Ovary (tissue), 9 donors: ENCODE measurements around the gene ELP4. TPM values are rescaled to one million over a fixed set of nuclear protein-coding genes. Genes with fewer than 3 reads are reported as not detected.

Experiments
- DNase-seq, 5 donors: peaks; one replicate each; pipeline ENCODE4 v3.0.0-alpha.2; 2019 to 2020
- H3K27ac ChIP-seq, 2 donors: fragments of 200-600 bp; one replicate each; pipeline versions ENCODE4 v1.5.1 to v1.8.0; 2019 to 2022
- H3K27me3 ChIP-seq: fragments of 200-600 bp; one replicate; pipeline ENCODE4 v1.8.0; 2022
- H3K36me3 ChIP-seq: fragments of 200-600 bp; sonication (generic); one replicate; pipeline ENCODE4 v1.5.1; 2019
- H3K4me1 ChIP-seq: one replicate; pipeline ENCODE4 v1.8.1; 2013; ENCODE audit warnings: mild to moderate bottlenecking, moderate library complexity; ENCODE audit not compliant: insufficient read depth
- H3K4me3 ChIP-seq: fragments of 200-600 bp; sonication (generic); one replicate; pipeline ENCODE4 v1.5.1; 2017
- H3K9me3 ChIP-seq, 2 donors: fragments of 200-600 bp in 1 of 2; sonication (generic) in 1 of 2; one replicate each; pipeline versions ENCODE4 v1.5.1 to v1.8.1; 2013 to 2019; ENCODE audit warnings: mild to moderate bottlenecking in 1 of 2, moderate library complexity in 1 of 2
- EP300 ChIP-seq: sonication (generic); formaldehyde crosslinking; IDR thresholded peaks from one replicate; pipeline ENCODE4 v1.6.1; 2017; ENCODE audit warnings: antibody characterized with exemption
- POLR2A ChIP-seq: fragments of 450-650 bp; IDR thresholded peaks from one replicate; pipeline ENCODE4 v1.6.1; 2017; ENCODE audit warnings: antibody characterized with exemption, mild to moderate bottlenecking, moderate library complexity
- WGBS, 3 donors: extraction: QIAGEN DNeasy Blood & Tissue Kit in 1 of 3; methylation state at CpG; one replicate each; pipeline versions ENCODE4 v1.1.5 to v1.1.7; 2013 to 2017; 5-methylcytosine and 5-hydroxymethylcytosine counted together
- intact Hi-C, 4 donors: fragments of 100-400 bp; cut with DNase I; formaldehyde crosslinking; loops; one replicate each; pipeline versions ENCODE4 v1.11.0 to v1.15.1; 2022 to 2023
- polyA plus RNA-seq, 2 donors: library from polyadenylated mRNA; stranded (reverse); fragments of 200-250 nt in 1 of 2; fragments of 350-450 nt in 1 of 2; fragmentation: Illumina TruSeq in 1 of 2; extraction: RNeasy Lipid Tissue Mini Kit (QIAGEN cat#74804) in 1 of 2; gene quantifications; one replicate each; pipeline ENCODE4 v1.2.3, GENCODE V29; 2013 to 2014
- total RNA-seq, 7 donors: library from RNA; depleted of rRNA in 2 of 7; stranded (reverse); fragments of >200 nt in 2 of 7; fragmentation: NEBNext Ultra II Directional in 3 of 7; extraction: Animal tissue kit (Norgen Biotek cat#: 25700) in 3 of 7; gene quantifications; one replicate each; pipeline versions ENCODE4 v1.1.0 to v1.2.4, GENCODE V29; 2016 to 2023
- TF ChIP-seq, protein P1 (sequence below), 3 donors: fragments of 450-650 bp in 2 of 3; fragments of 200-600 bp in 1 of 3; IDR thresholded peaks; one replicate each; pipeline versions ENCODE4 v1.5.1 to v1.8.0; 2016 to 2022; ENCODE audit warnings: antibody characterized with exemption in 3 of 3, mild to moderate bottlenecking in 1 of 3
- donor health status: DM: no; HTN: no; CAD: no; lungs with moderate emphysema.
- donor health status: DM: no; HTN: no; CAD: no.
- donor health status: Bipolar disorder and iron deficiency.
- donor health status: DM: yes; HTN: yes; CAD: no.
- donor health status: DM: no; HTN: no; CAD: no.
- donor health status: DM: yes; HTN: yes; CAD: no.

Gene ELP4
- total and polyA plus RNA-seq, 9 donors: 9.7 to 25.8 (median 13.8) TPM

- H3K36me3 ChIP-seq: no peaks in the 10 kb centered on the region
- intact Hi-C loops: no loop called here
- H3K27ac ChIP-seq: no peak overlapping the region
- H3K4me1 ChIP-seq: no peaks in the 10 kb centered on the region
- no peak overlapping the region for H3K4me3 ChIP-seq
- no peak for DNase-seq
- no peaks in the 10 kb centered on the region for H3K27me3 ChIP-seq
- no peaks in the 10 kb centered on the region for H3K9me3 ChIP-seq
- TF ChIP-seq EP300 (no peak), POLR2A (no peak)
- TF ChIP-seq, protein P1, sequence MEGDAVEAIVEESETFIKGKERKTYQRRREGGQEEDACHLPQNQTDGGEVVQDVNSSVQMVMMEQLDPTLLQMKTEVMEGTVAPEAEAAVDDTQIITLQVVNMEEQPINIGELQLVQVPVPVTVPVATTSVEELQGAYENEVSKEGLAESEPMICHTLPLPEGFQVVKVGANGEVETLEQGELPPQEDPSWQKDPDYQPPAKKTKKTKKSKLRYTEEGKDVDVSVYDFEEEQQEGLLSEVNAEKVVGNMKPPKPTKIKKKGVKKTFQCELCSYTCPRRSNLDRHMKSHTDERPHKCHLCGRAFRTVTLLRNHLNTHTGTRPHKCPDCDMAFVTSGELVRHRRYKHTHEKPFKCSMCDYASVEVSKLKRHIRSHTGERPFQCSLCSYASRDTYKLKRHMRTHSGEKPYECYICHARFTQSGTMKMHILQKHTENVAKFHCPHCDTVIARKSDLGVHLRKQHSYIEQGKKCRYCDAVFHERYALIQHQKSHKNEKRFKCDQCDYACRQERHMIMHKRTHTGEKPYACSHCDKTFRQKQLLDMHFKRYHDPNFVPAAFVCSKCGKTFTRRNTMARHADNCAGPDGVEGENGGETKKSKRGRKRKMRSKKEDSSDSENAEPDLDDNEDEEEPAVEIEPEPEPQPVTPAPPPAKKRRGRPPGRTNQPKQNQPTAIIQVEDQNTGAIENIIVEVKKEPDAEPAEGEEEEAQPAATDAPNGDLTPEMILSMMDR (IDR thresholded peaks at IDR 0.05): no peak
Observed at GRCh38 chr11:31651208-31651607, 141.6 kb downstream of the ELP4 start.

DNA sequence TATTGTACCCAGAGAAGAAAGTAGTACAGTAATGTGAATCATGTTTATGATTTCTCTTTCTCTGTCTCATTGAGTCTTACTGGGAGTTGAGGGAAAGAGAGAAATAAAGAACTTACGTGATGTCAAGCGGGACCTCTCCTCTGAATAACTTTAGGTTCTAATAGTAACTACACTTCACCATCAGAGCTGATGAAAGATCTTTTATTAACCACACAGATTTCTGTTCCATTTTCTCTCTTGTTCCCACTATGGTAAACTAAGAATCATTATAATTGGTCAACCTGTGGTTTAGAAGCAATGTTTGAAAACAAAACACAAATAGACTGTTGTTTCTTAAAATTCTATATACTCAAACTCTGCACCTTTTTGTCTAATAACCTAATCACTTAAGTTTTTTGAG lies 142.3 kb downstream of the ELP4 start:
- no peak for DNase-seq
- no peaks in the 10 kb centered on the region for H3K4me1 ChIP-seq
- H3K36me3 ChIP-seq: no peaks in the 10 kb centered on the region
- no peaks in the 10 kb centered on the region for H3K27me3 ChIP-seq
- no peak overlapping the region for H3K4me3 ChIP-seq
- TF ChIP-seq EP300 (no peak), POLR2A (no peak)
- TF ChIP-seq, protein P1 (IDR thresholded peaks at IDR 0.05): no peak
- intact Hi-C loops: no loop called here
- WGBS, 3 donors: 94 to 98% (median 97%) methylated on average over 2 of the region's 2 CpGs
- H3K9me3 ChIP-seq: no peaks in the 10 kb centered on the region
- H3K27ac ChIP-seq: no peak overlapping the region

DNA sequence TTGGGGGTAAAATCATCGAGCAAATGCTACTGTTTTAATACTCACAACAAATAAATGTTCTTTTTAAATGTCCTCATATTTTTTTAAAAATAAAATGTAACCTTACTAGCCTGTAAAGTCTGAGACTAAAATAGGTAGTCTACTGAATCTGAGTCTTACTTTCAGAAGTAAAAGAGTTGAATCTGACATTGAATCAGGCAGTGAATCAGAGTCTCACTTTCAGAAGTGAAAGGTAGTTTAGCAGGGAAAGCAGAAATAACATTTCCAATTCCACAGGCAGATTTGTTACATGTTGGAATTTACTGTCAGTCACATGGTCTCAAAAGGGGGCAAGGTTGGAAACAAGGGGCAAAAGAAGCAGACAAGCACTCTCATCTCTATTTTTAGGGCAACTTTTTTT lies 143.0 kb downstream of the ELP4 start:
- Histone ChIP-seq H3K36me3 (no peaks in the 10 kb centered on the region), H3K4me1 (no peaks in the 10 kb centered on the region), H3K9me3 (no peaks in the 10 kb centered on the region), H3K27ac (no peak overlapping the region), H3K27me3 (no peaks in the 10 kb centered on the region), H3K4me3 (no peak overlapping the region)
- DNase-seq: no peak
- TF ChIP-seq, protein P1 (IDR thresholded peaks at IDR 0.05): no peak
- TF ChIP-seq EP300 (no peak), POLR2A (no peak)
- intact Hi-C loops: no loop called here
- 88 to 93% (median 92%) methylated on average over 1 of the region's 1 CpG for WGBS, 3 donors

DNA sequence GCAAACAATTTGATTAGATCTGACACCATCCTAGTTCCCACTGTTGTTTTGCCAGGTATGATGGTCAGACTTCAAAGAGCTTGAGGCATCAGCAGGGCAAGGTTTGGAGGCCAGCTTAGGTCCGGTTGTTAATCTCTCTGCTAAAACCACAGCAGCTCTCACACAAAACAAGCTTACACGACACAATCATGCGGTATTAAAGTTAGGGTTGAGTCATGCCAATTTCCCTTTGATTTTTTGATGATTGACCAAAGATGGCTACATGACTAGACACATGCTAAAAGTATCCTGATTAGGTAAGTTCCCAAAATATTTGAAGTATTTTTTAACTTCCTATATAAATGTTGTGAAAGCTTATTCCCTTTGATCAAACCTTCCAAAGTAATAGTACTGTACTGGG lies 145.9 kb downstream of the ELP4 start:
- Histone ChIP-seq H3K27me3 (peaks cover 2% of the 10 kb centered on the region), H3K27ac (no peak overlapping the region), H3K36me3 (no peaks in the 10 kb centered on the region), H3K9me3 (no peaks in the 10 kb centered on the region), H3K4me3 (no peak overlapping the region), H3K4me1 (no peaks in the 10 kb centered on the region)
- TF ChIP-seq, protein P1 (IDR thresholded peaks at IDR 0.05): no peak
- TF ChIP-seq POLR2A (no peak), EP300 (no peak)
- 79 to 93% (median 90%) methylated on average over 3 of the region's 3 CpGs for WGBS, 3 donors
- intact Hi-C loops: no loop called here
- DNase-seq: no peak

DNA sequence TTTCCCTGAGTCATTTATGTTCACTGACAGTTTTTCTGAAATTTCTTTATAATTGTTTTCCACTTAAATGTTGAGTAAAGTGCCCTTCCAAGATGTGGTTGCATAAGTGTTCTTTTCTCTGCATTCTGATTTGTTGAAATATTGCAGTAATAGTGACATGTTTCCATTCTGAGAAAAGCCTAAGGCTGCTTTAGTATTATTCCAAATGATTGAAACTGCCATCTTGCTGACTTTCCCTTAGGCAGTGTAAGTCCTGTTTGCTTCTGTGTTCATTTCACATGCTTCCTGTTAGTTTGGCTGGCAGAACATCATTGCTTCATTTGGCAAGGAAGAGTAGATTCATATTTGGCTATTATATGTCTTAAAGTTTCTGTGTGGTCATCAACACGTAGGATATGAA lies 146.5 kb downstream of the ELP4 start:
- Histone ChIP-seq H3K4me3 (no peak overlapping the region), H3K4me1 (no peaks in the 10 kb centered on the region), H3K36me3 (no peaks in the 10 kb centered on the region), H3K9me3 (no peaks in the 10 kb centered on the region), H3K27ac (no peak overlapping the region), H3K27me3 (peaks cover 2% of the 10 kb centered on the region)
- intact Hi-C loops: no loop called here
- TF ChIP-seq POLR2A: no peak
- TF ChIP-seq EP300: no peak
- TF ChIP-seq, protein P1 (IDR thresholded peaks at IDR 0.05): no peak
- WGBS, 3 donors: 82 to 92% (median 89%) methylated on average over 1 of the region's 1 CpG
- no peak for DNase-seq
